VCaP (cell line): Measurements from ENCODE around the gene CADM2.
"Not testable (repeated sequence)": the region's sequence is repeated elsewhere in the genome, so short reads cannot be mapped to it uniquely, and the experiment has no call there.

Experiments used
- H3K27ac ChIP-seq: fragments of 450-650 bp; 2 replicates; pipeline ENCODE4 v1.5.1; 2017
- CTCF ChIP-seq: fragments of 450-650 bp; conservative IDR thresholded peaks from 2 replicates; pipeline ENCODE4 v1.5.1; 2017; ENCODE audit warnings: mild to moderate bottlenecking, moderate library complexity

The CADM2 gene

GRCh38 chr3:85487375-85487774, 528.6 kb downstream of the CADM2 start:
- TF ChIP-seq CTCF, result no peak
- H3K27ac ChIP-seq, result no peak overlapping the region

- no peak for TF ChIP-seq CTCF
- no peak overlapping the region for H3K27ac ChIP-seq
Measured at GRCh38 chr3:85495602-85496001, 536.8 kb downstream of the CADM2 start.

GRCh38 chr3:85498177-85498576, 539.4 kb downstream of the CADM2 start:
- TF ChIP-seq CTCF, result no peak
- no peak overlapping the region for H3K27ac ChIP-seq

- TF ChIP-seq CTCF, result no peak
- no peak overlapping the region for H3K27ac ChIP-seq
Measured at GRCh38 chr3:85502148-85502875, 543.5 kb downstream of the CADM2 start.

GRCh38 chr3:85504129-85504784, 545.5 kb downstream of the CADM2 start:
- H3K27ac ChIP-seq, result not testable (repeated sequence)

- H3K27ac ChIP-seq, result not testable (repeated sequence)
Measured at GRCh38 chr3:85504785-85505511, 546.2 kb downstream of the CADM2 start.

- not testable (repeated sequence) for H3K27ac ChIP-seq
Measured at GRCh38 chr3:85507052-85507451, 548.3 kb downstream of the CADM2 start.

- no peak for TF ChIP-seq CTCF
- H3K27ac ChIP-seq, result no peak overlapping the region
Measured at GRCh38 chr3:85508659-85509058, 549.9 kb downstream of the CADM2 start.

GRCh38 chr3:85516146-85516545, 557.4 kb downstream of the CADM2 start:
- H3K27ac ChIP-seq, result no peak overlapping the region
- TF ChIP-seq CTCF, result no peak
